ENCODE results near the gene AUH. TPM values are rescaled to one million over a fixed set of nuclear protein-coding genes. Genes with fewer than 3 reads are reported as not detected.

AUH gene
- total RNA-seq, 4 donors from 2014 or later: 37.1 to 59.9 (median 49.7) TPM

DNA sequence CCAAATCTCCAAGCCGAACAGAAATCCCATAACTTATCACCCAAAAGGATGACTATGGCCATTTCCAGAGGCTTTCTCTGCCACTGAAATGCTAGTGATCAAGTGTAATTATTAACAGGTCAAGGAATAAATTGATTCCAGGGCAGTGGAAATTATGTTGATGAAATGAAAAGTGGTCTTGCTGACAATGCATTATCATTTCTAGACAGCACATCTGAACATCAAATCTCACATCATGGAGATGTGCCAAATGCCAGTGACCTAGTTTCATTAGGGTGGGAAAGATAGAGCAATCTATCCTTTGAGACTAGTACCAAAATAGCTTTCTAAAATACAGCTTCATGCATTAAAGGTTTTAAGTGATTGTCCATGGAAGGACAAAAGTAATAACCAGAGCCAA, 86.1 kb downstream of the AUH start:
- H3K4me3 ChIP-seq: no peak overlapping the region
- H3K36me3 ChIP-seq: no peaks in the 10 kb centered on the region
- H3K27ac ChIP-seq: no peak overlapping the region
- no peaks in the 10 kb centered on the region for H3K27me3 ChIP-seq
- no peak for DNase-seq
- no peaks in the 10 kb centered on the region for H3K4me1 ChIP-seq
- no peaks in the 10 kb centered on the region for H3K9me3 ChIP-seq
- no peak for TF ChIP-seq POLR2A (IDR thresholded peaks at IDR 0.05)
- TF ChIP-seq, protein P1, sequence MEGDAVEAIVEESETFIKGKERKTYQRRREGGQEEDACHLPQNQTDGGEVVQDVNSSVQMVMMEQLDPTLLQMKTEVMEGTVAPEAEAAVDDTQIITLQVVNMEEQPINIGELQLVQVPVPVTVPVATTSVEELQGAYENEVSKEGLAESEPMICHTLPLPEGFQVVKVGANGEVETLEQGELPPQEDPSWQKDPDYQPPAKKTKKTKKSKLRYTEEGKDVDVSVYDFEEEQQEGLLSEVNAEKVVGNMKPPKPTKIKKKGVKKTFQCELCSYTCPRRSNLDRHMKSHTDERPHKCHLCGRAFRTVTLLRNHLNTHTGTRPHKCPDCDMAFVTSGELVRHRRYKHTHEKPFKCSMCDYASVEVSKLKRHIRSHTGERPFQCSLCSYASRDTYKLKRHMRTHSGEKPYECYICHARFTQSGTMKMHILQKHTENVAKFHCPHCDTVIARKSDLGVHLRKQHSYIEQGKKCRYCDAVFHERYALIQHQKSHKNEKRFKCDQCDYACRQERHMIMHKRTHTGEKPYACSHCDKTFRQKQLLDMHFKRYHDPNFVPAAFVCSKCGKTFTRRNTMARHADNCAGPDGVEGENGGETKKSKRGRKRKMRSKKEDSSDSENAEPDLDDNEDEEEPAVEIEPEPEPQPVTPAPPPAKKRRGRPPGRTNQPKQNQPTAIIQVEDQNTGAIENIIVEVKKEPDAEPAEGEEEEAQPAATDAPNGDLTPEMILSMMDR (IDR thresholded peaks at IDR 0.05): no peak

DNA sequence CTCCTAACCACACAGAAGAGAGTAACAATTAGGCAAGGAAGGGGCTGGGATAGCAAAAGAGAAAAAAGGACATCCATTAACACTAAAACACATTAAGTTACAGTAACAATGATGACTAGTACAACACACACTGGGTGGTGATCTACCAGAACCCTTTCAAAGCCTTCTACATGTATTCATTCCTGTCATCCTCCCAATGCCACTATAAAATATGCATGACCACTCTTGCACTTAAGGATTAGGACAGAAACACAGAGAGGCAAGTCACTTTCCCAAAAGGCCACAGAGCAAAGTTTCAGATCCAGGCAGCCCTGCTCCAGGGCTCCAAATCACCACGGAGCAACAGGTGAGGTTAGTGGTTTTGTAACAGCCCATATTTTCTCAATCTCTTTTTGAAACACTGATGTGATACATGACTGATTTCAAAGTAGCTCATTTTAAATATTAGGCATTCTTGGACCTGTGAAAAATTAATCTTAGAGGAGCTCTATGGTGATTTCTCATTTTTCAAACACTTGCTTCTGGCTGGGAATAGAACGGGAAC, 86.7 kb downstream of the AUH start:
- no peak overlapping the region for H3K4me3 ChIP-seq
- H3K36me3 ChIP-seq: no peaks in the 10 kb centered on the region
- no peaks in the 10 kb centered on the region for H3K27me3 ChIP-seq
- no peaks in the 10 kb centered on the region for H3K4me1 ChIP-seq
- no peak for DNase-seq
- no peaks in the 10 kb centered on the region for H3K9me3 ChIP-seq
- no peak overlapping the region for H3K27ac ChIP-seq
- TF ChIP-seq, protein P1 (IDR thresholded peaks at IDR 0.05): no peak
- TF ChIP-seq POLR2A (IDR thresholded peaks at IDR 0.05): no peak

DNA sequence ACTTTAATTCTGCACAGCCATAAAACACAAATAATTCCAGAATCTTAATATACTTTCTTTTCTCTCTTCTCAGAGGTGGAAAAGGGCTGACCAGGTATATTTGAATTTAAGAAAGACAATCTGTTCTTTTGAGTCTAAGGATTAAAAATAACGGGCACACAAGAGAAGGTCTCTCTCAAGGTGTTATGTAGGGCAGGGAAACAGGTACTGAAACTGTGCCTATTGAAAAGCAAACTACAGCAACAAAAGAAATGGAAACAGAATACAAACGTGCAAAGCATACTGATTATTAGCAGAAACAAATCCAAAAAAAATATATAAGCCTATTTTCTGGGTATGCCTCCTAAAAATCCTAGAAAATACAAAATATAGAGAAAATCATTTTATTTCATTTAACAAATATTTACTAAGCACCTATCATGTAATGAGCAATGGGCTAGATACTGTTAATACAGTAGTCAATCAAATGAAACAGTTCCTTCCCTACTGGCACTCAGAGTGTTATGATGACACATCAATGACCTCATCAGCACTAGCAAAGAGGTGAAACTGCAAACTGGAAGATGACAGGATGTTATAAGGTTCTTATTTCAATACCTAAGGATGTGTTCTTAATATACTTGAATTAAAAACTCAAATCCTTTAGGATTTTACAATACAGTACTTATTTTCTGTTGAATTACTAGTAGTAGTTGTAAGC, 87.7 kb downstream of the AUH start:
- Histone ChIP-seq H3K36me3 (no peaks in the 10 kb centered on the region), H3K4me1 (no peaks in the 10 kb centered on the region), H3K27me3 (no peaks in the 10 kb centered on the region), H3K9me3 (no peaks in the 10 kb centered on the region), H3K27ac (no peak overlapping the region), H3K4me3 (no peak overlapping the region)
- no peak for TF ChIP-seq POLR2A (IDR thresholded peaks at IDR 0.05)
- TF ChIP-seq, protein P1 (IDR thresholded peaks at IDR 0.05): no peak
- DNase-seq: no peak

DNA sequence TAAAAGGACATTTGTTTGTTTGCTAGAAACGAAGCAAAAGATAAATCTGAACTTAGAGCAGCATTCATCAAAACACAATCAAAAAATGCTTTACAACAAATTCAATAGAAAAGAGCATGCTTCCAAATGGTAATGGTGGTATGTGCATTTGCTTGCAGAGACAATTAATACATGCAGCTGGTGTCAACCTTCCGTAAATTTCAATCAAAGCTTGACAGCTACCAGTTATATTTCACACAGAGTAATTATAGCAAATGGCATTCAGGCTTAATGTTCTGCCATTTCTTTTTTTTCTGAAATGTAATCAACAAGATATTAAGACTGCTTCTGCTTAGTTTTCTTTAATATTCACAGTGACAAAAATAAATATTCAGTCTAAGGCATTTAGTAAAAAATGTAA, 90.6 kb downstream of the AUH start:
- Histone ChIP-seq H3K27me3 (no peaks in the 10 kb centered on the region), H3K9me3 (no peaks in the 10 kb centered on the region), H3K36me3 (no peaks in the 10 kb centered on the region), H3K4me3 (no peak overlapping the region), H3K4me1 (no peaks in the 10 kb centered on the region), H3K27ac (no peak overlapping the region)
- no peak for TF ChIP-seq POLR2A (IDR thresholded peaks at IDR 0.05)
- TF ChIP-seq, protein P1 (IDR thresholded peaks at IDR 0.05): no peak
- no peak for DNase-seq

DNA sequence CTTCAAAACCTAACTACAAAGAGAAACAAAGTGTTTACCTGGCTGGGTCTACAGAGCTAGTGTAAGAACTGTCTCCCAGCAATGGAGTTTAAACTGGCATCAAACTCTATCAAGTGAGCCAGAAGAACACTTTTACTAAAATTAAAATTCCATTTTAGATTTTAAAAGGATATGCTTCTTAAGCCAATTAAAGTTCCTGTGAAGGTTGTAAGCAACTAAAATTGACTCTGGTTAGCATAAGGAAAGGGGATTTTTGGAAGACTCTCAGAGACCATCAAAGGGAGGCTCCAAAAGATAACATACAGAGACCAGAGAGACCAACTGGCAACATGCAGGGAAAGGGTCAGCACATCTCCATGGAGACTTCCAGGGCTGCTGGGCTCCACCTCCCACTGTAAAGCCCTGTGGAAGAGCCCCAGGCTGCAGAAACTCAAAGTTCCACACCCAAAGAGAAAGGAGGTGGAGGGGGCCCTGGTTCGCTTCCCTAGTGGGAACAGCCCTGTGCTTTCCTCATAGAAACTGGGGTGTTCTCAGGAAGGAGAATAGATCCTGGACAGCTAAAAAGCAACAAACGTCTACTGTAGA, 91.7 kb downstream of the AUH start:
- no peak for DNase-seq
- Histone ChIP-seq H3K27me3 (no peaks in the 10 kb centered on the region), H3K4me1 (no peaks in the 10 kb centered on the region), H3K36me3 (no peaks in the 10 kb centered on the region), H3K27ac (no peak overlapping the region), H3K4me3 (no peak overlapping the region), H3K9me3 (no peaks in the 10 kb centered on the region)
- TF ChIP-seq, protein P1 (IDR thresholded peaks at IDR 0.05): no peak
- no peak for TF ChIP-seq POLR2A (IDR thresholded peaks at IDR 0.05)

All from Peyer's patch (tissue), 4 donors.